Heart right ventricle (tissue), 16 donors: ENCODE results near the gene POP4. TPM values are rescaled to one million over a fixed set of nuclear protein-coding genes. Genes with fewer than 3 reads are reported as not detected.
A peak's percentile ranks its signal among the peaks of the same experiment; 100 is the strongest.

Experiments used
- ATAC-seq, 8 donors: fragments of 200-7000 bp; cut with Tn5 transposase; one replicate each; pipeline ENCODE4 v1.9.1; 2020; ENCODE audit warnings: mild to moderate bottlenecking in 8 of 8, moderate library complexity in 8 of 8, moderate number of reproducible peaks in 1 of 8
- DNase-seq, 2 donors: peaks; one replicate each; pipeline ENCODE4 v3.0.0-alpha.2; 2020
- H3K27ac ChIP-seq, 10 donors: fragments of 200-600 bp; sonication (generic) in 2 of 10; one replicate each; pipeline versions ENCODE4 v1.5.0 to v1.8.0; 2020 to 2022; ENCODE audit warnings: mild to moderate bottlenecking in 3 of 10
- H3K27me3 ChIP-seq, 7 donors: fragments of 200-600 bp; one replicate each; pipeline ENCODE4 v1.8.0; 2021 to 2022; ENCODE audit warnings: mild to moderate bottlenecking in 2 of 7
- H3K36me3 ChIP-seq, 9 donors: fragments of 200-600 bp; sonication (generic) in 1 of 9; one replicate each; pipeline versions ENCODE4 v1.5.0 to v1.8.0; 2020 to 2022; ENCODE audit warnings: mild to moderate bottlenecking in 2 of 9
- H3K4me1 ChIP-seq, 9 donors: fragments of 200-600 bp; sonication (generic) in 1 of 9; one replicate each; pipeline versions ENCODE4 v1.5.0 to v1.8.0; 2020 to 2022; ENCODE audit warnings: mild to moderate bottlenecking in 4 of 9
- H3K4me3 ChIP-seq, 10 donors: fragments of 200-600 bp; sonication (generic) in 2 of 10; one replicate each; pipeline versions ENCODE4 v1.5.0 to v1.8.0; 2020 to 2022; ENCODE audit warnings: mild to moderate bottlenecking in 7 of 10, moderate library complexity in 2 of 10
- H3K9me3 ChIP-seq, 11 donors: fragments of 200-600 bp in 10 of 11; sonication (generic) in 2 of 11; one replicate each; pipeline versions ENCODE4 v1.5.0 to v1.8.0; 2013 to 2022; ENCODE audit warnings: mild to moderate bottlenecking in 2 of 11, control low read depth in 1 of 11, moderate library complexity in 1 of 11
- WGBS, 2 donors: extraction: QIAGEN DNeasy Blood & Tissue Kit; methylation state at CpG; one replicate each; pipeline ENCODE4 v1.1.7; 2013; ENCODE audit warnings: inconsistent platforms in 1 of 2; 5-methylcytosine and 5-hydroxymethylcytosine counted together
- intact Hi-C, 10 donors: fragments of 100-400 bp; cut with DNase I; formaldehyde crosslinking; loops; one replicate each; pipeline versions ENCODE4 v1.11.1 to v1.14.2; 2022
- polyA plus RNA-seq, 2 donors: library from polyadenylated mRNA; stranded (reverse); fragments of 200-250 nt; gene quantifications; one replicate each; pipeline ENCODE4 v1.2.3, GENCODE V29; 2013
- total RNA-seq, 10 donors: library from RNA; stranded (reverse); fragmentation: NEBNext Ultra II Directional in 3 of 10; extraction: Animal tissue kit (Norgen Biotek cat#: 25700) in 3 of 10; gene quantifications; one replicate each; pipeline versions ENCODE4 v1.2.1 to v1.2.4, GENCODE V29; 2021 to 2023
- TF ChIP-seq, protein P1 (sequence below), 9 donors: fragments of 200-600 bp; sonication (generic) in 2 of 9; IDR thresholded peaks; one replicate each; pipeline versions ENCODE4 v1.5.0 to v1.8.0; 2021 to 2022; ENCODE audit warnings: antibody characterized with exemption in 9 of 9, mild to moderate bottlenecking in 5 of 9, moderate library complexity in 1 of 9
- donor health status: Arrhythmogenic right ventricular cardiomyopathy.
- donor health status: ischemic (EF 13 %, LVEDD 7.1; RV severe dilation, severe dysfunction).
- donor health status: healthy with polysubstance abuse.
- donor health status: DM: no; HTN: yes; CAD: no.
- donor health status: DM: no; HTN: no; CAD: no.
- donor health status: ischemic (EF 25% LVEDD 6.9; RV normal size, moderate dysfunction).
- donor health status: ischemic (EF 25% LVEDD 5.7; RV mildly dilated, moderate dysfunction).
- donor health status: healthy.
- donor health status: DM: yes; HTN: yes; CAD: no.
- donor health status: Ischemic cardiomyopathy.
- donor health status: ischemic (EF 35%, LVEDD 5.7; RV mildly dilated, moderate dysfunction).
- donor health status: nonischemic (EF 11% LVEDD 7.7; RV severe dilation, severe dysfunction).
- donor health status: DM: yes; HTN: yes; CAD: no.
- donor health status: PGD.
- donor health status: ischemic (EF 29% LVEDD 5.4; RV normal size, mild dysfunction).
- donor health status: nonischemic (EF 23%, LVEDD 6.1; RV moderate dilation, normal function).

Gene POP4
- total and polyA plus RNA-seq, 12 donors: 46.6 to 108 (median 51.7) TPM

DNA sequence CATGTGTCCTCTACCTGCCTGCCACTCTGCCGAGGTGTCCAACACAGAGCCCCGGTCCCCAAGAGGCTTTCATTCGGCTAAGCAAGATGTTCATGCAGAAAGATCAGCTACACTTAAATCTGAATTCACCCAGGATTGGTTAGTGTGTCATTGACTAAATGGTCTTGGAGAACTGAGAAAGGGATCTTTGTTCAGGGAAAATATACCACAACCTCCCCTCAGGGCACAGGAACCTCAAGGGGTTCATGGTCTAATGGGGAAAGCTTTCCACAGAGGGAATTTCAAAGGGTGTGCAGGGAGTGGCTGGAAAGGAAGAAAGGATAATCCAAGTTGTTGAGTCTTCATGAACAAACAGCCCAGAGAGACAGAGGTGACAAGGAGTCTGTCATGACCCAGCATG is 14.4 kb upstream of the POP4 start:
- no peaks in the 10 kb centered on the region for H3K4me1 ChIP-seq
- TF ChIP-seq, protein P1, sequence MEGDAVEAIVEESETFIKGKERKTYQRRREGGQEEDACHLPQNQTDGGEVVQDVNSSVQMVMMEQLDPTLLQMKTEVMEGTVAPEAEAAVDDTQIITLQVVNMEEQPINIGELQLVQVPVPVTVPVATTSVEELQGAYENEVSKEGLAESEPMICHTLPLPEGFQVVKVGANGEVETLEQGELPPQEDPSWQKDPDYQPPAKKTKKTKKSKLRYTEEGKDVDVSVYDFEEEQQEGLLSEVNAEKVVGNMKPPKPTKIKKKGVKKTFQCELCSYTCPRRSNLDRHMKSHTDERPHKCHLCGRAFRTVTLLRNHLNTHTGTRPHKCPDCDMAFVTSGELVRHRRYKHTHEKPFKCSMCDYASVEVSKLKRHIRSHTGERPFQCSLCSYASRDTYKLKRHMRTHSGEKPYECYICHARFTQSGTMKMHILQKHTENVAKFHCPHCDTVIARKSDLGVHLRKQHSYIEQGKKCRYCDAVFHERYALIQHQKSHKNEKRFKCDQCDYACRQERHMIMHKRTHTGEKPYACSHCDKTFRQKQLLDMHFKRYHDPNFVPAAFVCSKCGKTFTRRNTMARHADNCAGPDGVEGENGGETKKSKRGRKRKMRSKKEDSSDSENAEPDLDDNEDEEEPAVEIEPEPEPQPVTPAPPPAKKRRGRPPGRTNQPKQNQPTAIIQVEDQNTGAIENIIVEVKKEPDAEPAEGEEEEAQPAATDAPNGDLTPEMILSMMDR (IDR thresholded peaks at IDR 0.05): no peak
- ATAC-seq (no peak), DNase-seq (no peak)
- no peak overlapping the region for H3K27ac ChIP-seq
- peaks cover 3 to 83% (median 65%) of the 10 kb centered on the region in 7 donors for H3K27me3 ChIP-seq
- 84 to 92% methylated on average over 3 of the region's 3 CpGs for WGBS, 2 donors
- H3K36me3 ChIP-seq: no peaks in the 10 kb centered on the region
- H3K4me3 ChIP-seq: no peak overlapping the region
- intact Hi-C loops: no loop called here
- H3K9me3 ChIP-seq: peaks cover 0 to 3% (median 0%) of the 10 kb centered on the region in 11 donors

DNA sequence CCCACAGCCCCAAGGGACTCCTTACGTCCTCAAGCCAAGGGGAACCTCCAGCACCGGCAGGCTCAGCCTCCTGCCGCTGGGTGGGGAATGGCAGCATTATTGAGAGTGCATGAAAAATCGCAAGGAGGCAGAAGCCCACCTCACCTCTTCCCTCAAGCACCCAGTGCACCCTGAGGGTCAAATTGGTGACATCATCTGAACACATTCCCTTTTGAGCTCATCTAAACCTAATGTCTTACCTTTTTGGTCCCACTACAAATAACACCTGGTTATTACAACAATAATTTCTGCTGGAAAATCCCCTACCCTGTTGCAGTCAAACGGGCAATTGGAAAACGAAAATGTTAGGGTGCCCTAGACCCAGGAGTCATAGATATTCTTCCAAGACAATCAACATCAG is 12.2 kb upstream of the POP4 start:
- TF ChIP-seq, protein P1 (IDR thresholded peaks at IDR 0.05): no peak
- Histone ChIP-seq H3K4me1 (no peaks in the 10 kb centered on the region), H3K36me3 (no peaks in the 10 kb centered on the region), H3K27ac (no peak overlapping the region), H3K4me3 (no peak overlapping the region), H3K27me3 (peaks cover 3 to 88% (median 55%) of the 10 kb centered on the region in 7 donors), H3K9me3 (no peaks in the 10 kb centered on the region)
- intact Hi-C loops: no loop called here
- WGBS, 2 donors: 74 to 75% methylated on average over 6 of the region's 6 CpGs
- DNase-seq (no peak), ATAC-seq (no peak)

DNA sequence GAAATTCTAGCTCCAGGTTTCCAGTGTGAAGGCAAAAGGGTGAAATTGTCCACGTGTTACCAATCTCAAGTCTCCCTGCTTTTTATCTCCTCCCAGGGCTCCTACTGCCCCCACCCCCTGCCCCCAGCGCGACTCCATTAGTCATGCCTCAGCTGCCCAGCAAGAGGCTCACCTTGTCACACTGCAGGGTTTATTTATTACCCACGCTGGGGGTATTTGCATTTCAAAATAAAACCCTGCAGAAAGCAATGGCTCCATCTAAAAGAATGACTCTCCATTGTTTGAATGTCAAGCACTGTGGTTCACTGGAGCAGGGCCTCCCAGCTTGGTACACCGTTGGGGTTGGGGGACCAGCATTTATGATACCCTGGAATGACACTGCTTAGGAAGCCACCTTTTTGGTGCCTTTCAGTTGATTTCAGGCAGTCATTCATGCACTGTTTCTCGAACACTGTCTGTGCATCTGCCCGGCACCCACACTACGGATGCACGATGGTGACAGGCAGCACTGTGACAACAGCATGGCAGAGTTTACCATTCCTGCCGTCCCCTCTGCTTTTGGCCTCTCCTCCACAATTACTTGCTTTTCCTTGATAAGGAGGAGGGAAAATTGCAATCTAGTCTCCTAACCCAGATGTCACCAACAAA is 9.9 kb upstream of the POP4 start:
- no peak for ATAC-seq
- intact Hi-C loops: no loop called here
- Histone ChIP-seq H3K4me1 (no peaks in the 10 kb centered on the region), H3K4me3 (no peak overlapping the region), H3K9me3 (no peaks in the 10 kb centered on the region), H3K27ac (no peak overlapping the region), H3K27me3 (peaks cover 3 to 70% (median 40%) of the 10 kb centered on the region in 7 donors), H3K36me3 (no peaks in the 10 kb centered on the region)
- 30 to 33% methylated on average over 10 of the region's 10 CpGs for WGBS, 2 donors
- TF ChIP-seq, protein P1 (IDR thresholded peaks at IDR 0.05): no peak
- DNase-seq: no peak

DNA sequence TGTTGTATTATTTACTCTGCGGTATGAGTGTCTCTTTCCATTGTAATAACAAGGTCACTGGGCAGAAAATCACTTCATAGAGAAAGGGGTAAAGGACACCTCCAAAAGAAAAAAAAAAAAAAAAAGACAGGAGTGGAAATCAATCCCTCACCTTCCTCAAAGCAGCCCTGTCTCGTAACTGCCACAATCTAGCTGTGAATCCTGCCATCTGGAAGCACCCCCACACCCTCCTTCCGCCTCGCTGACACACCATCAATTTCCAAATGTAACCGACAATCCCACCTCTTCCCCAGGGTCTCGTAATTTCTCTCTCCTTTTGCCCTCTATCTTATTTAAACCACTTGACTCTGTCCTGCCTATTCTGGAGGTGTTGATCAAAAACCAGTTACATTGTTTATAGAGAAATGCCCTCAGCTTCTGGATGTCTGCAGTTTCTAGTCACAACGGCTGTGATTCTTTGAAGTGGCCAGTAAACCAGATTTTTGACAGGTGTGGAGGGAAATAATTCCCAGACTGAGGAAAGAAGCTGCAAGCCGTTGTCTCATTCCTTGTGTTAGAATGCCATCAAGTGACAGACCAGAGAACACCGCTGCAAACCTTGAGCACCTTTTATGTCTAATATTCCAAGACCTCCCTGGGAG is 9.1 kb upstream of the POP4 start:
- Histone ChIP-seq H3K36me3 (no peaks in the 10 kb centered on the region), H3K4me3 (no peak overlapping the region), H3K27ac (no peak overlapping the region), H3K4me1 (no peaks in the 10 kb centered on the region), H3K9me3 (no peaks in the 10 kb centered on the region), H3K27me3 (peaks cover 3 to 63% (median 39%) of the 10 kb centered on the region in 7 donors)
- DNase-seq: no peak
- TF ChIP-seq, protein P1 (IDR thresholded peaks at IDR 0.05): peak in 4 of 9 donors; percentile 13 to 36 (median 25)
- ATAC-seq: no peak
- WGBS, 2 donors: 39 to 41% methylated on average over 9 of the region's 9 CpGs
- intact Hi-C loops: no loop called here
